ENCODE results near the gene RBMS3.
"Not testable (repeated sequence)": the region's sequence is repeated elsewhere in the genome, so short reads cannot be mapped to it uniquely, and the experiment has no call there.

The RBMS3 gene

DNA sequence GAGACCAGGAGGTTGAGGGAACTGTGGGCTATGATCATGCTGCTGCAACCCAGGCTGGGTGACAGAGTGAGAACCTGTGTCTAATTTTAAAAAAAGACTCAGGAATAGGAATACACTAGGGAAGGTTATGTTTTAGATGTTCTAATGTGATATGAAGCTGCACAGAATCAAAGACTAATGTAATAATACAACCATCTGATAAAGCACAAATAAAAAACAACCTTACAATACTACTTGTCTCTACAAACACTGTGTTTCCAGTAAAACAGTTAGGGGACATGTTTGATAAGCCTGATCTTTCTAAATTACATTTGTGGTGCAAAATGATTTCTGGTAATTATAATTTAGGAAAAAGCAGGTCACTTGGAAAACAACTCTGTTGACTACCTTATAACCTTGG is 56.7 kb downstream of the RBMS3 start:
- no peak for DNase-seq

DNA sequence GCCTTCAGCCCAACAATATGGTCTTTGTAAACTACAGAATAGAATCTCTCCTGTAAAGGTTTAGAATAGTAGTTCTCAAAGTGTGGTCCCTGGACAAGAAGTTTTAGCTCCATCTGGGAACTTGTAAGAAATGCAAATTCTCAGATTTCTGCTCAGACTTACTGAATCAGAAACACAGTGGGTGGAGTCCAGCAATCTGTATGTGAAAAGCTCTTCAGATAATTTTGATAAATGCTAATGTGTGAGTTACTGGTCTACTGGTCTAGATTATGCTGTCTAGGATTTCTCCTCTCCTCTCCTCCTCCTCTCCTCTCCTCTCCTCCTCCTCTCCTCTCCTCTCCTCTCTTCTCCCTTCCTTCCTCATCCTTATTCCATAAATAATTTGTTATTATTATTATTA is 57.5 kb downstream of the RBMS3 start:
- DNase-seq = no peak

DNA sequence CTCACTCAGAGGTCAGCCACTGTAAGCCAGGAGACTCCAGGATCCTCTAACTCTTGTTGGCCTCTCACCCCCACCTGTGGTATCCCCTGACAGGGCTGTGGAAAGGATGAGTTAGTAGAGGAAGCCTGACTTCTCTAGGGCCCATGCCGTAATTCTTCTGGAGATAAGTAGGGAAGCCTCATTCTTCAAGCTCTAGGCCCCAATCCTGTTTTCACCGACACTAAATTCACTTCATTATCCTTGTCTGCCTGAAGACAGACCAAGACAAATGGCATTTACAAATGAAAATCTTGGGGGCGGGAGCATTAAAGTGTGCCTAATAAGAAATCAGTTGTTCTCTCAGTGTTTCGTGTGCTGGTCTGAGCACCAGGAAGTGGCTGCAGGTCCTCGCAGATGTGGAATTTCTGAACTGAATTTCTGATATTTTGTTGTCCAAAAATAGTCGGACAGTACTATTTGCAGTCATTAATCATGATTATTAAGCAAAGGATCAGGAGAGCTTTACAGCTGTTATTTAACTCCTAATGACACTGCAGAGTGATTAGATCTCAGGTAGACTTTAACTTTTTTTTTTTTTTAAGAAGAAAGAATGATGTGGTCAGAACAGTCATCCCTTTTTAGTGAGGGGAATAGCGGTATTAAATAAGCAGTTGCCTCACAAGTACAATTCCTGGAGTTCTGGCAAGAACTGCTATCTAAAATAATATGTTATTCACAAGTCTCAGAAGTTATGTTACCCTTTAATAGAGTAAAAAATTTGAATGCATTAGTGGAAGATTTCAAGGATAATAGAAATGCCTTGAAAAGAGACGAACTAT is 58.4 kb downstream of the RBMS3 start:
- DNase-seq = no peak

DNA sequence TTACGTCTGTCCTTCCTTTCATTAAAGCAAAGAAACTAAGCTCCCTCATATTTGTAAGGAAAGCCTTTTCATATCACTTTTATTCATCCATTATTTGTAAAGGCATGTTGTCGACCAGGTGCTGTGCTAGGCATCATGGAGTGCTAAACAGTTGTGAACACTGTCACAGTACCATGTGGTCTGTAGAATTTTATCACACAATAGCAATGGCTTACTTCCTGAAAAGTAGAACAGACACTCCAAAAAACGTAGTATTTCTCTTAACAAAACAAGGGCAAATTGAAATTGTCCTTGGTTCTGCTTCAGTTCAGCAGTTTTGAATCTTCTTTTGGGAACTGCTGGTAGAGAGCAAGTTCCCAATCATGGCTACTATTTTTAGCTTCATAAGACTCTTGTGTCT is 63.3 kb downstream of the RBMS3 start:
- DNase-seq = no peak

DNA sequence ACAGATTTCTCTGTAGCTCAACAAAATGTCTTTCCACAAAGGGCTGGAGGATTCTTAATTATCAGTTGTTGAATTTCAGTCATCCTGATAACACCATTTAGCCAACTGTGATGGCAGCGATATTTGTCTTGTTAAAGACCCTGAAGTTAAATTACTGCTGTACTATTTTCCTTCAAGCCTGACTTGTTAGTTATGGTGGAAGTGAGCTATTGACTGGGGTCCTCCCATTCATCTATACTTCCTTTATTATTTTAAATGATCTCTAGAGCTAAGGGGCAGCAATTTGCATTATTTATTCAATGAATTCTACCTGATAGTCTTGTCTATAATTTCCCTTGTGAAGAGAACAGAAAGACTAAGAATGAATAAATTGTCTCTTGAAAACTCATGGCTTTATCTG is 64.1 kb downstream of the RBMS3 start:
- DNase-seq = no peak

DNA sequence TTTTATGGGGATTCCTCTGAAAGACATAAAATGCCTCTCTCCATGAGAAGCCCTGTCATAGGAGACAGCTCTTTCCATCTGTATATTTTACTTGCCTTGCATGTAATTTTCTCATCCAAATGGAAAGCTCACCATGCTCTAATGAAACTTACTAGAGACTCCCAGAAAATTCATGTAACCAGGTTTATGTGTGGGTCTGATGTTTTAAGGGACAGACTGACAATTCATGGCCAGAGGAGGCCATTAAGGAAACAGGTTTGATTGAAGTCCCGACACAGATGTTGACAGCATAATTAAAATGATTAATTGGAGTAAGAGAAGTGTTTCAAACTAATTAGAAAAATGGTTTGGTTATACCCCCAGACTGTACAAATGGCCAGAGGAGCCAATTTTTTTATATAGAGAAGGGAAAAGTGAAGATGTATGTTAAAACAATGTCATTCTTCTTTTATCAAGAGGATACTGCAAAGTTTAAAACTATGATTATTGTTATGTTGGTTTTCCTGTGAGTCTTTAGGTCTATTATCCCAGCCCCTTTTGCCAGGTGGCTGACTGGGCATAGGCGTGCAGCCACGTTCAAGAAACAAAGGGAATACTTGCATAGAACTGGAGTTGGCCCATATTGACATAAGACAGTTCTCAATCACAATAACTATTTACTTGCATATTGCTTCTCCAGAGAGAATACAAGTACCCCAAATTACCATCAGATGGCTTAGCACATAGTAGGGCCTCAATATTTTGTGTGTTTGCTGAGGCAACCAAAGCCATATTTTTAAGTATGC is 64.8 kb downstream of the RBMS3 start:
- no peak for DNase-seq

DNA sequence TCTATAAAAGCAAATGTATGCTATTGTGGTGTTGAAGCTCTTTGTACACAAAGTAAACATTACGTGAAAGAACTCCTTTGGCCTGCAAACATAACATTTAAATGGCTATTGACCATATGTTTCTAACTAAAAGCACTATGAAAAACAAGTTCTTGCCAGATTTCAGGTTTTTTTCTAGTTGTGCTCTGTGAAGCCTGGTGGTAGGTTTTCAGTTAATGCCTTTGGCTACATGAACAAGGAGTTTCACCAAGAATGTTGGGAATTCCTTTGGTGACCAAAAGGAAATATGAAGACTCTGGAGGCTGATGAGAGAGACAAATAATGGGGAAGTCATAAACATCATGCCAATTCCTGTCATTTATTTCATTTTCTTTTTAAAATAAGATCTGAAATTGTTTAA is 66.0 kb downstream of the RBMS3 start:
- DNase-seq = no peak

DNA sequence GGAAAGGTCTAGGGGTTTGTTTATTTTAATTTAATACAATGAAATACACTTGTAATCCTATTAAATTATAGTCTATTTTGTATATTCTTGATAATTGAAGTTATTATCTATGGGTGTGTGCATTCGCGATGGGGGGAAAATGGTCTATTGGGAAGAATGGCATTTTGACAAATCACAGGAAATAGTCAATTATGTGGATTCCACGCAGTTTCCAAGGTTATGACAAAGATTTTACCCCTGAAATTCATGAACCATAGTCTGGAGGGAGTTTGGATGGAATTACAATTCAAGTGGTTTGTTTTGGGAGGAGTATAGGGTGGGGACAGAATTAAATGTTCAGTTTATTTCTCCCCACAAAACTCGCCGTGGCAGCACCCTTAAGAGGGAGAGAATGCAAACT is 66.5 kb downstream of the RBMS3 start:
- no peak for DNase-seq

DNA sequence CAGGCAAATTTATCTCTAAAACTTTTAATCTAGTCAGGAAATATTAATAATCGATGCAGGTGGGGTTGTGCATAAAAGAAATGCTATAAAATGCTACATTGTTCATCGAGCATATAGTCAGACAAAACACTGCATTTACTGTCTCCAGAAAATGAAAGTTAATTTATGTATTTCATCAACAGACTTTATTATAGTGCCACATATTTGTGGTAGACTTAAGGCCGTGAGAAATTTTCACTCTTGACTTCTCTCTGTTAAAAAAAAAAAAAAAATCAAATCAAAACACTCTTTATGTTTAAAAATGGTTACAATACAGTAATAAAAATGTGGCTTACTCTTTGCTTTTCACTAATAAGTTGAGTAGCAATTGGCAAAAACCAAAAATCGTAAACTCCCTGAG is 67.4 kb downstream of the RBMS3 start:
- DNase-seq = no peak

DNA sequence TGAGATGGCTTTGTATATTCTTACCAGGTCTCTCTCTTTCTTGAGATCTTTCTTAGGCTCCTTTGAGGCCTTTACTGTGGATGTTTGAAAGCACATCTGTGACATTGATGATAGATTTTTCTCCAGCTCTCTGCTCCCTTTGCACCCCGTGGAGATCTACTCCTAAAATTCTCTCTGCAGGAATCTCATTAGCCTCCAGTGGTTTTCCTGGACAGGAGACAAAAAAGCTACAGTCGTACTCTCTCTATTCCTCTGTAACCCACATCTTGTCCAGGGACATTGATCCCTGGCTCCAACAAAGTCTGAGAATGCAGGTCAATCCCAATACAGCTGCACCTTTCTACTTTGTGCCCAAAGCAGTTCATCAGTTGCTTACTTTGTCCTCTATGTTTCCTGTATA is 68.2 kb downstream of the RBMS3 start:
- DNase-seq = no peak

DNA sequence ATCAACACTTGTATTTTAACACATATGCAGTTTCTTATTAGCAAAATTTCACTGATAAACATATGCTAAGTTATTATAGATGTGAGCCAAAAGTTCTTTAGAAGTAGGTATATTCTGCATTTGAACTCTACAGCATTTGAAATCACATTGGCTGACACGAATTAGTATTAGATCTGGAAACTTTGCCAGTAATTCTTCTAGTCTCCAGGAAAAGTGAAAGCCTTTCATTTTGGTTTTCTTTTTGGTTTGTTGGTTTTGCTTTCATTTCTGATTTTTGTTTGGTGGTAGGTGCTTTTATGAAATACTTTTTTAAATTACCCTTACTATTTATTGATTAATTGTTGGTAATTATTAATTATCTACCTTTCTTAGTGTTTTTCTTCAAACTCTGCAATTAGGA is 72.9 kb downstream of the RBMS3 start:
- no peak for DNase-seq

DNA sequence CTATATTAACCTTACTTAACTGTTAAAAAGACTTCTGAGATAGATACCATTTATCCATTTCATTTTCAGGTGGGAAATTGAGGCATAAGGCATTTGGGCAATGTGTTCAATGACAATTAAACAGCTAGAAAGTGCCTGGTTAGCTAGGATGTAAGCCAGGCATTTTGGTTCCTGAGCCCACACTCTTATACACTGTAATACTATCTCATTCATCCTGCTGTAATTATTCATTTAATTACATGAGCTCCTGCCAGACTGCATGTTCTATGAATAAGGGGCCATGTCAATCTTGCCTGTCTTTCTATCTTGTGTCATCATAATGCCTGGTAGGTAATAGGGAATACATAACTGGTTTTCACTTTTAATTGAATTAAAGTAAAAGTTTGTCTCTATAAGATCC is 74.0 kb downstream of the RBMS3 start:
- no peak for DNase-seq

DNA sequence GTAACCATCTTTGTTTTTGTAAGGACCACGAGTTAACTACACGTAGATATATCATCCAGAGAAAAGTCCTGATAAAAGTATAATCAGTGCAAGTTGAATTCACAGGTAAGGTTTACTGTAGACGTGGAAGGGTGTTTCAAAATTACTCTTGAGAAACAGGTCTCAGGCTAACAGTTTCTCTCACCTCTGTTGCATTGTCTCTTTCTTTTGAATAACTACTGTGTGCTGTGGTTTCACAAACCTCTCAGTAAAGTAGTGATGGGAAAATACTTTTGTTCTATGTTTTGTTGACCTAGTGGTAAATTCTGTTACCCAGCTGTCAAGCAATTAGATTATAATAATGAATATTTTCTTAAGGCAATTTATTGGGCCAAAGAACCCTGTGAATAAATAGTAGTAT is 75.2 kb downstream of the RBMS3 start:
- DNase-seq = no peak

DNA sequence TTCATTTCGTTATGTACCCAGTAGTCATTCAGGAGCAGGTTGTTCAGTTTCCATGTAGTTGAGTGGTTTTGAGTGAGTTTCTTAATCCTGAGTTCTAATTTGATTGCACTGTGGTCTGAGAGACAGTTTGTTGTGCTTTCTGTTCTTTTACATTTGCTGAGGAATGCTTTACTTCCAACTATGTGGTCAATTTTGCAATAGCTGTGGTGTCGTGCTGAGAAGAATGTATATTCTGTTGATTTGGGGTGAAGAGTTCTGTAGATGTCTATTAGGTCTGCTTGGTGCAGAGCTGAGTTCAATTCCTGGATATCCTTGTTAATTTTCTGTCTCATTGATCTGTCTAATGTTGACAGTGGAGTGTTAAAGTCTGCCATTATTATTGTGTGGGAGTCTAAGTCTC is 79.4 kb downstream of the RBMS3 start:
- DNase-seq = not testable (repeated sequence)

DNA sequence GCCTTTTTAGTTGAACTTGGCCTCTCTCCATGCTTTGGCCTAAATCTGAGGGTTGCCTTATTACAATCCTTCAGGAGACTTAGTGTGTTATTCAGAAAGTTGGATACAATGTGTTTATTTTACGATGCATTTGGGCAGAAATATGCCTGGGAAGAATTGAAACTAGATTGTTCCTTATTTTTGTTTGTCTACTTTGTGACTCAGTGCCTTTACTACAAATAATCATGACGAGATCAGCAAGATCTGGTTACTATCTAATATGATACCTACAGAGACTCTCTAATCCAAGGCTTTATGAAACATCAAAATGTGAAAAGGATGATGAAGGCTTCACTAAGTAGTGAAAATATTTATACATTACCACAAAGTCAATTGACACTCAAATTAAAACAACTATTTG is 82.2 kb downstream of the RBMS3 start:
- no peak for DNase-seq

DNA sequence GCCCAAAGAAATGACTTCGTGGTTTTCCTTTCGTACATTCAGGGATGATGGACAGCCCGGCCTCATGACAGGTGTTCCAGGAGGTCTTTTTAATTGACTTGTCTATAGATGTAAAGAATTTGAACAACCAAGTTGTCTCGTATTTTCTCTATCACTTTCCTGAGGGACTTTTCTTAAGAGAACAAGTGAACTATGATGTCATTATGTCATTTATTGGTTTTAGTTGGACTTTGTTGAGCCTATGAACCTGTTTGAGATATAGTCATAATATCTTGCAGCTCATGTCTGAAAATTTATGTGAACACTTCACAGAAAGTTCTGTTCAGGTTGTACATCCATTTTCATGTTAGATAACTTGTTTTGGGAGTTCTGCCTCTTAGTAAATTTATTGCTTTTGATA is 89.2 kb downstream of the RBMS3 start:
- DNase-seq = no peak

DNA sequence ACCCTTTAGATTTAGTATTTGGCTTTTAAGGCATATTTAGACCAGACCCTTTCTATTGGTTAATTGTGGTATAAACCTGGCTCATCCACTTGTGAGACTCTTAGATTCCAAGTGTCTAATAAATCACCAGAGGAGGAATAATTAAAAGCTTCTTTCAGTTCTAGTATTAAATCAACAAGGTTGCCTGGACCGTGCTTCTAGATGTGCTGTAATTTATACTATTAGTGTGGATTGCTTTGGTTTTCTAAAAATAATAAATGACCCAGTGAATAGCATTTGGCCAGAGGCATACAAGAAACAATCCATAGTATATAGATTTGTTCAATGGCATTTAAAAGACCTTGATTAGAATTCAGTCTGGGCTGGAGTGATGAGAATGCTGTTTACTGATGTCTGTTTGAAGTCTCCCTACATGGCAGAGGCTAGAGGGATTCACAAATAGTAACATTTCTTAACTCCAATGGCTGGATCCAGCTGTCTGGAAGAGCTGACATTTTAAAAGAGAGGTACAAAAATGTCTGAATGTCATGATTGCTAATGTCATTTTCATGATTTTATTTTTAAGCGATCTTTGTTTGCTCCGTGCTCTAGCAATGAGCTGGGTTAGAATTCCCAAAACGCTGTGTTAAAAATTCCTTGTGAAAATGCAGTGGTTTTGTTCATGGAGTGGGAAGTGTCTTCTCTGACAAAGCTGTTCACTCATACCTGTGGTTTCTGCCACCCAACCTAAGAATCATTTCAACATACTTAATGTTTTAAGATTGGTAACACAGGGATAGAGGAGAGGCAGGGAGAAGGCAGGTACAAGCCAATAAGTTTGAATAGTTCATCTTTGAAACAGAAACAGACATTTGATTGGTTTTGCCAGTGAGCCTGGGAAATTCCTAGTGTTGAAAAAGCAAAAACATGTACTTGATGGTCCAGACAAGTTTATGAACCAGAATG is 89.9 kb downstream of the RBMS3 start:
- no peak for DNase-seq

DNA sequence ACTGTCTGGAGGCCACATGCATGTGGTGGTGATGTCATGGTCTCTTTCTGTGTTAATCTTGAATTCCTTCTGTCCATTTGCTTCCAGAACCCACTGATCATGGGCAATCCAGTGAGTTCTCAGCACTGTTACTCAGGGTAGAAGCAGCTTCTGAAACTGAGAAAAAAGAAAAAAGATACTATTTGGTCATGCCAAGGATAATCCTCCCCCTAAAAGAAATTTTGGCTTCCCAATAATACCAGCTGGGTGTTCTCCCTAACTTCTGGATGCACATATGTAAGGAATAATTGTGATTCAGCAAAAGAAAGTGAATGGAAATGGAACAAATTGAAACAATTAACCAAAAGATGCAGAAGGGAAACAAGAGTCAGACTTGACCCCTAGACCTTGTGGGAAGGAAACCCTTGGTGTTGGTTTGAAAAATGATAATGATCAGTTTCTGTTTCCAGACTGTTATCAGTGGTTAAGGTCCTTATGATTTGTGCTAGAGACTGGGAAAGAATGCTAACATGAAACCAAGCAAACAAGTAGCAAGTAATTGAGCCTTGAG is 92.3 kb downstream of the RBMS3 start:
- DNase-seq = no peak

DNA sequence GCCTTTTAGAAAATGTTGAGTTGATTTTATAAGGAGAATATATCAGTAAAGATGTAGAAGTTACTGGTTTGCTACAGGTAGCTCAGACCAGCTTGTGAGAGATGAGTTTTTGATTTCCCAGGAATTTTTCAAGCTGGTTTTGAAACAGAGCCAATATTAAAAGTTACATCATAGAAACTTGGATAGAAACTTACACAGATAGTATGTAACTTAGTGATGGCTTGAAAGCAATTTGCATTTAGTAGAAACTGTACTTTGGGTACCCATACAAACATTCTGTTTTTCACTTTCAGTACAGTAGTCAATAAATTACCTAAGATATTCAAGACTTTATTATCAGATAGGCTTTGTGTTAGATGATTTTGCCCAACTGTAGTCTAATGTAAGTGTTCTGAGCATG is 93.4 kb downstream of the RBMS3 start:
- DNase-seq = no peak

DNA sequence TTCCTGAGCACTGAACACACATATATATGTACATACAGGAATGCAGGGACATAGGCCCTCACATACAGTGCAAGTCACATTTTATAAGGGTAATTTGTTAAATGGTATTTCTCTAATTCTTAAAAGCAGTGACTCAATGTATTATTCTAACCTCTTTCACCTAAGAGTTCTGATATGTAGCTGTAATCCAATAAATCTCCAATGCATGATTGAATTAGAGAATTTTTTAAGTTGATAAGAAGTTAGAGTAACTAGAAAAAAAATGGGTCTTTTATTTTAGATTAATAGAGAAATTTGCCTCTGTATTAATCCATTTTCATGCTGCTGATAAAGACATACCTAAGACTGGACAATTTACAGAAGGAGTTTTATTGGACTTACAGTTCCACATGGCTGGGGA is 98.2 kb downstream of the RBMS3 start:
- no peak for DNase-seq

DNA sequence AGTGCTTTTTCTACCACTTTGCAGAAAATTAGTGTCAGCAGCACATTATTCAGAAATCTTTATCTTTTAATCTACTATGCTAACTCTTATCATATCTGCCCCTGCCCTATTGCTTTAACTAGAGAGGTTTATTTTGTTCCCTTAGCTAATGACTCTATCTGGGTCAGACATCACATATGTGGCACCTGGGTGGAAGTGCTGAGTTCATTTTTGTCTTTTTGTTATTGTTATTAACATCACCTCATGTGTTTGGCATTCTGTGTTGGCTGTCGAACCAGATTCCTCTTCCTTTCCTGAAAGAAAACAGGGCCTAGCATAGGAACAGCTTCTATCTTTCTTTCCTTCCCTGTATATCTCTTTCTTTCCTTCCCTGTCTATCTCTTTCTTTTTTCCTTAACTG is 100.7 kb downstream of the RBMS3 start:
- DNase-seq = no peak

DNA sequence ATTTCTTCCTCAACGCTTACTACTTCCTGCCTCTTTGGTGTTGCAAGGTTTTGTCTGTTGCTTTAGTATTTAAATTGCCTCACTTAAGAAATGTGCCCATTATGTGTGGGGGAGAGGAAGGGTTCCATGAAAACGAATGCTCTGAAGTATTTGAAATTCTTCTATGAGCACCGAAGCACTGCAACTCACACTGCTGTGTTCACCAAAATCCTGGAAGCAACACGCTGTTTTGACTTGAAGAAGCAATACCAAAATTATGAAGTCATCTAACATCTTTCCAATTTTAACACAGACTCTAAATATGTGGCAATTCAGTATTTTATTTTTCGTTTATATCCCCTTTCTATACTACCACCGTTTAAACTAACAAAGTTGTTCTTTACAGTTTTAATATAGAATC is 101.5 kb downstream of the RBMS3 start:
- no peak for DNase-seq

Data from anterior cingulate cortex (tissue), 58 donors.